Measurements from ENCODE around the gene SUPT5H.
A peak's percentile ranks its signal among the peaks of the same experiment; 100 is the strongest.

The SUPT5H gene

DNA sequence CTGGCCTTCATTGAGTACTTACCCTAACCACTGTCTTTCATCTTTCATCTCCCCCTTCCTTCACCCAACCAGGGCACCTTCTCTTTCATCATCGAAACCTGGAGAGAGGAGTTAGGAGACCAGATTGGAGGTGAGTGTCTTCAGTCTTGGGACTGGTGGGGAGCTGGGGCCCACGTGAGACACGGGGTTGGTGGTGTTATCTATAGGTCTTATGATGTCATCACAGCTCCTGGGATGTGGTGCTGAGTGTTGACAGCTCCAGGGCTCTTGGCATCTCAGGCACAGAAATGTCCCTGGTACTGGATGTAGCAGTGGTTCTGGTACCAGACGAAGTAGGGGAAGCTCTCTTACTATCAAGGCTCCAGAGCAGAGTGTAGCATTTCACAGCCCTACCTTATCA lies 55.2 kb downstream of the SUPT5H start:
- H3K4me3 ChIP-seq (ENCODE audit: extremely low read depth, insufficient read depth, low read length, poor library complexity, severe bottlenecking), result no peak overlapping the region
- no peaks in the 10 kb centered on the region for H3K9me3 ChIP-seq (ENCODE audit: control insufficient read depth, low read length)
- H3K36me3 ChIP-seq (ENCODE audit: control insufficient read depth, insufficient read depth, low read length), result no peaks in the 10 kb centered on the region
- 20 to 48% methylated on average over 2 to 3 of the region's 4 CpGs for WGBS, 2 experiments (ENCODE audit: insufficient coverage in 2 of 2)
- no peaks in the 10 kb centered on the region for H3K4me1 ChIP-seq (ENCODE audit: control insufficient read depth, insufficient read depth, low read length, poor library complexity, severe bottlenecking)
- H3K27ac ChIP-seq (ENCODE audit: low read depth, low read length, severe bottlenecking), result no peak overlapping the region

DNA sequence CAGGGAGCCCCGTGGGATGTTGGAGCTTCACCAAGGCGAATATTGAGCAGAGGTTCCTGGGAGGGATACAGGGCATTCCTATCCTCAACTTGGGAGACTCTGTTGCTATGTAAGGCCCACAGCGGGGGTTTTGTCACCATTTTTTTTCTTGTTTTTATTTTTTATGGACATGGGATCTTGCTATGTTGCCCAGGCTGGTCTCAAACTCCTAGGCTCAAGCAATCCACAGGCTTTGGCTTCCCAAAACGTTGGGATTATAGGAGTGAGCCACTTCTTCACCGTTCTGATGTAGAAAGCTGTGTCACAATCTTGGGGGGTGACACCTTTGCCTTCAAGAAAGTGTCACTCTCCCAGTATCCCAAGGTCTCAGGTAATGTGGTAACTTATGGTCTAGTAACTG lies 56.0 kb downstream of the SUPT5H start:
- H3K9me3 ChIP-seq (ENCODE audit: control insufficient read depth, low read length), result peaks cover under 1% of the 10 kb centered on the region
- no peak overlapping the region for H3K27ac ChIP-seq (ENCODE audit: low read depth, low read length, severe bottlenecking)
- H3K4me3 ChIP-seq (ENCODE audit: extremely low read depth, insufficient read depth, low read length, poor library complexity, severe bottlenecking), result no peak overlapping the region
- 68 to 74% methylated on average over 4 to 5 of the region's 5 CpGs for WGBS, 2 experiments (ENCODE audit: insufficient coverage in 2 of 2)
- no peaks in the 10 kb centered on the region for H3K36me3 ChIP-seq (ENCODE audit: control insufficient read depth, insufficient read depth, low read length)
- H3K4me1 ChIP-seq (ENCODE audit: control insufficient read depth, insufficient read depth, low read length, poor library complexity, severe bottlenecking), result no peaks in the 10 kb centered on the region

DNA sequence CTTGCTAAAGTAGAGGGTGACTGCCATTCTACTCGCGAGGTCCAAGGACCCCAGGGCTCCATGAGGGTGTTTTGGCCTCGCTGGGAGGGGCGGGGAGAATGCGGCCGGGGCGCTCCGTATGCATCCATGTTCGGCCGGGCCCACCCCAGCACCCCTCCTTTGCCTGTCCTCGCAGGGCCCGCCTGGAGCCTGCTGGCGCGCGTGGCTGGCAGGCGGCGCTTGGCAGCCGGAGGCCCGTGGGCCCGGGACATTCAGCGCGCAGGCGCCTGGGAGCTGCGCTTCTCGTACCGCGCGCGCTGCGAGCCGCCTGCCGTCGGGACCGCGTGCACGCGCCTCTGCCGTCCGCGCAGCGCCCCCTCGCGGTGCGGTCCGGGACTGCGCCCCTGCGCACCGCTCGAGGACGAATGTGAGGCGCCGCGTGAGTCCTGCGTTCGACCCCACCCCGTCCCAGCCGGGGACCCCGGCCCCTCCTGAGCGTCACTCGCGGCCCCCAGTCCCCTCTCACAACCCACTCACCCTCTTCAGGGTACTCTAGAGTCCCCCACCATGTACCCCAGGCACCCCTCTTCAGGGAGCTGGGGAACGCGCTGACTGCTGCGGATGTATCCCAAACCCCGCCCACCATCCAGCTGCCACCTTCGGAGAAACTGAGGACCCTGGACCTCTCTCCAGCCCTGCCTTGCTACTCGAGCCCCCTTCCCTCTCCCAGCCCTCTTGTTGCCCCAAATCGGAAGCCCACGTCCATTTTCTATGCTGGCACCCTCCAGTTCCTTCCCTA lies 57.4 kb downstream of the SUPT5H start:
- Histone ChIP-seq H3K9me3 (ENCODE audit: control insufficient read depth, low read length) (peaks cover 4% of the 10 kb centered on the region), H3K4me3 (ENCODE audit: extremely low read depth, insufficient read depth, low read length, poor library complexity, severe bottlenecking) (no peak overlapping the region), H3K36me3 (ENCODE audit: control insufficient read depth, insufficient read depth, low read length) (no peaks in the 10 kb centered on the region), H3K4me1 (ENCODE audit: control insufficient read depth, insufficient read depth, low read length, poor library complexity, severe bottlenecking) (no peaks in the 10 kb centered on the region), H3K27ac (ENCODE audit: low read depth, low read length, severe bottlenecking) (no peak overlapping the region)
- WGBS, 2 experiments (ENCODE audit: insufficient coverage in 2 of 2), result 18 to 21% methylated on average over 57 to 61 of the region's 69 CpGs

DNA sequence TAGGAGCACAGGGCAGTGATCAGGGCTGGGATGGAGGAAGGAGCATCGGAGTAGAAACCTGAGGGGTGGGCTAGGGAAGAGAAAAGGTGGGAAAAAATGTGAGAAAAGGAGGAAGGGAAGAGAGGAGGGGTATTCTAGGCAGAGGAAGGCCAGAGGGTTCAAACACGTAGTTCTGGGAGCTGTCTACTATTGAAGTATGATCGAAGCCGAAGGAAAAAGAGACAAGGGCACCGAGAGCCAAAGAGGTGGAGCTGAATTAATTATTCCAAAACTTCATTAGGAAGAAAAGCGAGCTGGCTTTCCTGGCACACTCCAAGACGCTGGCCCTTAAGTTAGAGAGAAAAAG lies 61.2 kb downstream of the SUPT5H start:
- WGBS, 2 experiments (ENCODE audit: insufficient coverage in 2 of 2), result 68 to 70% methylated on average over 7 of the region's 7 CpGs
- Histone ChIP-seq H3K36me3 (ENCODE audit: control insufficient read depth, insufficient read depth, low read length) (no peaks in the 10 kb centered on the region), H3K4me1 (ENCODE audit: control insufficient read depth, insufficient read depth, low read length, poor library complexity, severe bottlenecking) (no peaks in the 10 kb centered on the region), H3K27ac (ENCODE audit: low read depth, low read length, severe bottlenecking) (no peak overlapping the region), H3K9me3 (ENCODE audit: control insufficient read depth, low read length) (peaks cover 4% of the 10 kb centered on the region), H3K4me3 (ENCODE audit: extremely low read depth, insufficient read depth, low read length, poor library complexity, severe bottlenecking) (peak overlapping the region; percentile 47)

DNA sequence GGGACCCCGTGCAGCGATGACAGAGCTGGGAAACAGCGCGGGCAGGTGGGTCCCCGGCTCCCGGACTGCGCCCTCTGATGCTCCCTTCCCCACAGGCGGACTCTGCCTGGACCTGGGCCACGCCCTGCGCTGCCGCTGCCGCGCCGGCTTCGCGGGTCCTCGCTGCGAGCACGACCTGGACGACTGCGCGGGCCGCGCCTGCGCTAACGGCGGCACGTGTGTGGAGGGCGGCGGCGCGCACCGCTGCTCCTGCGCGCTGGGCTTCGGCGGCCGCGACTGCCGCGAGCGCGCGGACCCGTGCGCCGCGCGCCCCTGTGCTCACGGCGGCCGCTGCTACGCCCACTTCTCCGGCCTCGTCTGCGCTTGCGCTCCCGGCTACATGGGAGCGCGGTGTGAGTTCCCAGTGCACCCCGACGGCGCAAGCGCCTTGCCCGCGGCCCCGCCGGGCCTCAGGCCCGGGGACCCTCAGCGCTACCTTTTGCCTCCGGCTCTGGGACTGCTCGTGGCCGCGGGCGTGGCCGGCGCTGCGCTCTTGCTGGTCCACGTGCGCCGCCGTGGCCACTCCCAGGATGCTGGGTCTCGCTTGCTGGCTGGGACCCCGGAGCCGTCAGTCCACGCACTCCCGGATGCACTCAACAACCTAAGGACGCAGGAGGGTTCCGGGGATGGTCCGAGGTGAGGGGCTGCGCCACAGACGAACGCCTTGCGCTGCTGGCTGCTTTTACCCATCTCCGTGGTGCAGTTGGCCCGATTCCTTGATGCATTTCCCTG lies 61.7 kb downstream of the SUPT5H start:
- Histone ChIP-seq H3K27ac (ENCODE audit: low read depth, low read length, severe bottlenecking) (no peak overlapping the region), H3K9me3 (ENCODE audit: control insufficient read depth, low read length) (peaks cover 4% of the 10 kb centered on the region)
- 3 to 4% methylated on average over 46 to 87 of the region's 96 CpGs for WGBS, 2 experiments (ENCODE audit: insufficient coverage in 2 of 2)

DNA sequence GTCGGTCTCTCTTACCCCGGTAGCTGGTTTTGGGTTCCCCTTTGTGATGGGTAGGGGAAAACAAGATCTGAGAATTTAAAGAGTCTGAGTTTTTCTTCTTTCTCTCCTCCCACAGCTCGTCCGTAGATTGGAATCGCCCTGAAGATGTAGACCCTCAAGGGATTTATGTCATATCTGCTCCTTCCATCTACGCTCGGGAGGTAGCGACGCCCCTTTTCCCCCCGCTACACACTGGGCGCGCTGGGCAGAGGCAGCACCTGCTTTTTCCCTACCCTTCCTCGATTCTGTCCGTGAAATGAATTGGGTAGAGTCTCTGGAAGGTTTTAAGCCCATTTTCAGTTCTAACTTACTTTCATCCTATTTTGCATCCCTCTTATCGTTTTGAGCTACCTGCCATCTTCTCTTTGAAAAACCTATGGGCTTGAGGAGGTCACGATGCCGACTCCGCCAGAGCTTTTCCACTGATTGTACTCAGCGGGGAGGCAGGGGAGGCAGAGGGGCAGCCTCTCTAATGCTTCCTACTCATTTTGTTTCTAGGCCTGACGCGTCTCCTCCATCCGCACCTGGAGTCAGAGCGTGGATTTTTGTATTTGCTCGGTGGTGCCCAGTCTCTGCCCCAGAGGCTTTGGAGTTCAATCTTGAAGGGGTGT lies 62.5 kb downstream of the SUPT5H start:
- H3K4me1 ChIP-seq (ENCODE audit: control insufficient read depth, insufficient read depth, low read length, poor library complexity, severe bottlenecking), result no peaks in the 10 kb centered on the region
- WGBS, 2 experiments (ENCODE audit: insufficient coverage in 2 of 2), result 33 to 45% methylated on average over 15 to 20 of the region's 24 CpGs
- no peak overlapping the region for H3K27ac ChIP-seq (ENCODE audit: low read depth, low read length, severe bottlenecking)

More for the DNA sequence above, 61.7 kb downstream of the SUPT5H start:
- no peaks in the 10 kb centered on the region for H3K4me1 ChIP-seq (ENCODE audit: control insufficient read depth, insufficient read depth, low read length, poor library complexity, severe bottlenecking)
- H3K4me3 ChIP-seq (ENCODE audit: extremely low read depth, insufficient read depth, low read length, poor library complexity, severe bottlenecking), result peak overlapping the region; percentile 47
- H3K36me3 ChIP-seq (ENCODE audit: control insufficient read depth, insufficient read depth, low read length), result no peaks in the 10 kb centered on the region

DNA sequence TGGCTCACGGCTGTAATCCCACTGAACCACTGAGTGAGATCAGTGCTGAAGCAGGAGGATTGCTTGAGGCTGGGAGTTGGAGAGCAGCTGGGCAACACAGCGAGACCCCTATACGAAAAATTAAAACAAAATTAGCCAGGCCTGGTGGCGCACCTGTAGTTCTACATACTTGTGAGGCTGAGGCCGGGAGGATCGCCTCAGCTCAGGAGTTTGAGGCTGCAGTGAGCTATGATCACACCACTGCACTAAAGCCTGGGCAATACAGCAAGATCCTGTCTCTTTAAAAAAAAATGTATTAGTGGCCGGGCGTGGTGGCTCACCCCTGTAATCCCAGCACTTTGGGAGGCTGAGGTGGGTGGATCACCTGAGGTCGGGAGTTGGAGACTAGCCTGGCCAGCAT lies 63.2 kb downstream of the SUPT5H start:
- Histone ChIP-seq H3K9me3 (ENCODE audit: control insufficient read depth, low read length) (peaks cover 4% of the 10 kb centered on the region), H3K27ac (ENCODE audit: low read depth, low read length, severe bottlenecking) (no peak overlapping the region), H3K4me3 (ENCODE audit: extremely low read depth, insufficient read depth, low read length, poor library complexity, severe bottlenecking) (no peak overlapping the region), H3K36me3 (ENCODE audit: control insufficient read depth, insufficient read depth, low read length) (no peaks in the 10 kb centered on the region), H3K4me1 (ENCODE audit: control insufficient read depth, insufficient read depth, low read length, poor library complexity, severe bottlenecking) (no peaks in the 10 kb centered on the region)
- WGBS, 2 experiments (ENCODE audit: insufficient coverage in 2 of 2), result 92 to 95% methylated on average over 6 to 7 of the region's 9 CpGs

More for the DNA sequence above, 62.5 kb downstream of the SUPT5H start:
- H3K4me3 ChIP-seq (ENCODE audit: extremely low read depth, insufficient read depth, low read length, poor library complexity, severe bottlenecking), result peak overlapping the region; percentile 47
- no peaks in the 10 kb centered on the region for H3K36me3 ChIP-seq (ENCODE audit: control insufficient read depth, insufficient read depth, low read length)
- H3K9me3 ChIP-seq (ENCODE audit: control insufficient read depth, low read length), result peaks cover 4% of the 10 kb centered on the region

DNA sequence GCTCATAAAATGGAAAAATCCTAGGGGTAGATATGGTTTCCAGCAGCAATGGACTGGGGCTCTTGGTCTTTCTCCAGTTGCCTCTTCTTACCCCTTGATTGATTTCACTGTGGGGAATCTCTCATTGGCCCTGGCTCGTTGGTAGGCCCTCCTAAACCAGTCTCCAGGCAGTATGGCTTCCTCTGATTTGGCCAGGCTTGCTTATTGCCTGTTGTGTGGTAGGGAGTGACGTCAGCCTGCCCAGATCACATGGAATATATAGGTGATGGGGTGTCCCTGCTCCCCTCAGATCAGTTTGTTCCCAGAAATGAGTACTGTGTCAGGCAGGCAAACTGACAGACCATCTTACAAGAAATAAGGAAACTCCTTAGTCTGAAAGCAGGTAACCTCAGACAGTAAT lies 63.9 kb downstream of the SUPT5H start:
- WGBS, 2 experiments (ENCODE audit: insufficient coverage in 2 of 2), result 80 to 83% methylated on average over 1 of the region's 2 CpGs
- Histone ChIP-seq H3K4me1 (ENCODE audit: control insufficient read depth, insufficient read depth, low read length, poor library complexity, severe bottlenecking) (no peaks in the 10 kb centered on the region), H3K36me3 (ENCODE audit: control insufficient read depth, insufficient read depth, low read length) (no peaks in the 10 kb centered on the region), H3K9me3 (ENCODE audit: control insufficient read depth, low read length) (peaks cover 4% of the 10 kb centered on the region), H3K27ac (ENCODE audit: low read depth, low read length, severe bottlenecking) (no peak overlapping the region), H3K4me3 (ENCODE audit: extremely low read depth, insufficient read depth, low read length, poor library complexity, severe bottlenecking) (no peak overlapping the region)

DNA sequence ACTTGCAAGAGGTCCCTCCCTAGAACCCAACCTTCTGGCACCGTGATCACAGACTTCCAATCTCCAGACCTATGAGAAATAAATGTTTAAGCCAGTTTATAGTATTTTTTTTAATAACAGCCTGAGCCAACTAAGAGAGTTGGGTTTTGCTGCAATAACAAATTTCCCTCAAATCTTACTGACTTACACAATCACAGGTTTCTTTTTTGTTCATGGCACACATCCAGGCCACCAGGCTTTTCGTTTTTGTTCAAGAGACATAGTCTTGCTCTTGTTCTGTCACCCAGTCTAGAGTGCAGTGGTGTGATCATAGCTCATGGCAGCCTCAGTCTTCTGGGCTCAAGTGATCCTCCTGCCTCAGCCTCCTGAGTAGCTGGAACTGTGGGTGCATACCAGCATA lies 67.6 kb downstream of the SUPT5H start:
- H3K27ac ChIP-seq (ENCODE audit: low read depth, low read length, severe bottlenecking), result no peak overlapping the region
- H3K4me1 ChIP-seq (ENCODE audit: control insufficient read depth, insufficient read depth, low read length, poor library complexity, severe bottlenecking), result no peaks in the 10 kb centered on the region
- H3K9me3 ChIP-seq (ENCODE audit: control insufficient read depth, low read length), result no peaks in the 10 kb centered on the region
- H3K36me3 ChIP-seq (ENCODE audit: control insufficient read depth, insufficient read depth, low read length), result no peaks in the 10 kb centered on the region
- no peak overlapping the region for H3K4me3 ChIP-seq (ENCODE audit: extremely low read depth, insufficient read depth, low read length, poor library complexity, severe bottlenecking)
- WGBS, 2 experiments (ENCODE audit: insufficient coverage in 2 of 2), result 82% methylated on average over 1 of the region's 2 CpGs; no CpG with 5 or more reads in 1 of the 2 experiments

DNA sequence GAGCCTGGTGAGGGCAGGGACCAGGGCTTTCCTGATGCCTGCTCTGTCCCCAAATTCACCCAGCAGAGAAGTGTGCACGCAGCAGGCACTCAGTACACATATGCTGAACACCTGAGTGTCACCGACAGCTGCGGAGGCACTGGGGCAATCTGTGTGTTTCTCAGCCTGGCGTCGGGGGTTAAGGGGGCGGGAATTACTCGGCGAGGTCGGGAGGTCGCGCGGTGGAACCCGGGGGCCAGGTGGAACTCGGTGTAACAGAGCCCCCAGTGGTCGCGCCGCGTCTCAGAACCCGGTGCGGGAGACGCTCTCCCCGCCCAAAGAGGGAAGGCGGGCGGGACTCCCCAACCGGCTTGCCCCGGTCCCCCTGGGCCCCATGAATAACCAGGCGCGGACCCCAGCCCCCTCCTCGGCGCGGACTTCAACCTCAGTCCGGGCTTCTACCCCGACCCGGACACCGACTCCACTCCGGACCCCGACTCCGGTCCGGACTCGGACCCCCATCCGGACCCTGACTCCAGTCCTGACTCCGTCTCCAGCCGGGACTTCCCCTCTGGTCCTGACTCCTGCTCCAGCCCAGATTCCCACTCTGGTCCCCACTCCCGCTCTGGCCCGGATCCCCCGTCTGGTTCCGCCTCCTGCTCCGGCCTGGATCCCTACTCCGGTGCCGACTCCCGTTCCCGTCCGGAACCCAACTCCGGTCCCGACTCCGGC lies 69.6 kb downstream of the SUPT5H start, which contains the start of gene SELENOV:
Gene SELENOV, plus strand, starts transcription at position 300 of the 711 bp plus-strand sequence. Its CDS starts 74 bp downstream, at position 374.
- Histone ChIP-seq H3K36me3 (ENCODE audit: control insufficient read depth, insufficient read depth, low read length) (no peaks in the 10 kb centered on the region), H3K4me3 (ENCODE audit: extremely low read depth, insufficient read depth, low read length, poor library complexity, severe bottlenecking) (peak within 1 kb of the TSS; percentile 53), H3K9me3 (ENCODE audit: control insufficient read depth, low read length) (no peaks in the 10 kb centered on the region), H3K4me1 (ENCODE audit: control insufficient read depth, insufficient read depth, low read length, poor library complexity, severe bottlenecking) (peaks cover 5% of the 10 kb centered on the region), H3K27ac (ENCODE audit: low read depth, low read length, severe bottlenecking) (no peak within 1 kb of the TSS)
- 0 to 1% methylated on average over 36 to 51 of the region's 56 CpGs for WGBS, 2 experiments (ENCODE audit: insufficient coverage in 2 of 2)
